Measurements from ENCODE around the gene TEPSIN.

Gene TEPSIN

DNA sequence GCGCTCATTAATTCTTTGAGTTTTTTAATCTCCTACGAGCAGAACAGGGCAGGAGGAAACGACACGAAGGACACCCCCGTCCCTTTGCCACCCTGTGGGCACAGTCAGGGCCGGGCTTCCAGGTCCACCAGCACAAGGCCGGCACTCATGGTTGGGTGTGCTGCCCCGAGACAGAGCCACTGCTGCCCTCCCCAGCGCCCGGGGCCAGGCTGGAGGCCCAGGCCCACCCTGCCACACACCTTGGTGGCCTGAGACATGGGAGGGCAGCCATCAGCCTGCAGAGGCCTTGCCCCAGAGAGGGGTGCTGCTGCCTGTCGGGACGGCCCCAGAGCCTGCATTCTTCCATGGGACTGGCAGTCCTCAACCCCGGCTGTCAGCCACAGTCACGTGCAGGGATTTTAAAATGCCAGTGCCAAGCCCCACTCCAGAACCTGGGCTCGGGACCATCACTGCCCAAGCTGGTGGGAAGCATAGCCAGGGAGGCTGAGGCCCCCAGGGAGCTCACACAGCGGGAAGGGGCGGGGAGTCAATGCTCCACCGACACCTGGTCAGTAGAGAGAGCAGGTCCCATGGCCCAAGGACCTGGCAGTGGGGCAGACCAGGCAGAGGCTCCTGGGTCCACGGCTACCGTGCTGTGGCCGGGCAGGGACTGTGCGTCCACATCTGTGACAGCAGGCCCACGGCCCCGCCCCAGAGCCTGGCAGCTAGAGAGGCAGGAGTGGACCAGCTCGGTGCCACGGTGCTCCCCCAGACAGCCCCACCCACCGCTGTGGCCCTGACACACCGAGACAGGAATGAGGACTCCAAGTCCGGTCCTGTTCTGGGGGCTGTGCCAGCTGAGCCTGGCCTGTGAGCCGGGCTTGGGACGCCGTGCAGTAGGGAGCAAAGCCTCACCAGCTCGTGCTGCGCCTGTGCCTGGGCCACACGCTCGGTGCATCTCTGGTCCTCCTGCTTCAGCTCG, 43.6 kb downstream of the TEPSIN start:
- no peaks in the 10 kb centered on the region for H3K27me3 ChIP-seq (ENCODE audit: control insufficient read depth, insufficient read depth, low read length)
- H3K9ac ChIP-seq (ENCODE audit: low read length): no peak overlapping the region
- no peaks in the 10 kb centered on the region for H3K36me3 ChIP-seq (ENCODE audit: control insufficient read depth, insufficient read depth, low read length)
- H3K4me1 ChIP-seq (ENCODE audit: control insufficient read depth, insufficient read depth, low read length): peaks cover 6% of the 10 kb centered on the region
- no peaks in the 10 kb centered on the region for H3K9me3 ChIP-seq (ENCODE audit: control insufficient read depth, low read length)
- H3K4me3 ChIP-seq (ENCODE audit: low read length): no peak overlapping the region

DNA sequence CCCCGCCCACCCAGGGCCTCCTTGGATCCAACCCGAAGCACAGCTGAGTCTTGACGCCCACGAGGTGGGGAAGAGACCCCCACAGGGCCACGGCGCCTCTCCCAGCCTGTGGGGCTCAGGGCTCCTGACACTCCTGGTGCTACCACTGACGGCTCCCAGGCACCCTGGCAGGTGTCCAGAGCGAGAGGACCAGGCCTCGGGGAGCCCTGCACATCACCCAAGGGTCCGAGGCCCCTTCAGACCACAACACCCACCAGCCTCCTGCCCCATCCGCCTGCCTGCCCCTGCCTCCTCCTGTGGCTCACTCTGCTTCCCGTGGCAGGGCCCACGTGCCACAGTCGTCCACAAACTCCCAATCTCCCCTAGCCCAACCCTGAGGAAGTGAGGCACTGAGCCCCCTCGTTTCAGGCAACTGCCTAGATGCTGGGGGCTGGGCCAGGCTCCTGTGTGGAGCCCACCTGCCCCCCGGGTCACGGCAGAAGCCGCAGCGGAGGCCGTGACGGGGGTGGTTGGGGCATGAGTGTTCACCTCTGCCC, 44.6 kb downstream of the TEPSIN start:
- no peak overlapping the region for H3K9ac ChIP-seq (ENCODE audit: low read length)
- no peaks in the 10 kb centered on the region for H3K9me3 ChIP-seq (ENCODE audit: control insufficient read depth, low read length)
- peaks cover 6% of the 10 kb centered on the region for H3K4me1 ChIP-seq (ENCODE audit: control insufficient read depth, insufficient read depth, low read length)
- H3K36me3 ChIP-seq (ENCODE audit: control insufficient read depth, insufficient read depth, low read length): no peaks in the 10 kb centered on the region
- H3K4me3 ChIP-seq (ENCODE audit: low read length): no peak overlapping the region
- no peaks in the 10 kb centered on the region for H3K27me3 ChIP-seq (ENCODE audit: control insufficient read depth, insufficient read depth, low read length)

DNA sequence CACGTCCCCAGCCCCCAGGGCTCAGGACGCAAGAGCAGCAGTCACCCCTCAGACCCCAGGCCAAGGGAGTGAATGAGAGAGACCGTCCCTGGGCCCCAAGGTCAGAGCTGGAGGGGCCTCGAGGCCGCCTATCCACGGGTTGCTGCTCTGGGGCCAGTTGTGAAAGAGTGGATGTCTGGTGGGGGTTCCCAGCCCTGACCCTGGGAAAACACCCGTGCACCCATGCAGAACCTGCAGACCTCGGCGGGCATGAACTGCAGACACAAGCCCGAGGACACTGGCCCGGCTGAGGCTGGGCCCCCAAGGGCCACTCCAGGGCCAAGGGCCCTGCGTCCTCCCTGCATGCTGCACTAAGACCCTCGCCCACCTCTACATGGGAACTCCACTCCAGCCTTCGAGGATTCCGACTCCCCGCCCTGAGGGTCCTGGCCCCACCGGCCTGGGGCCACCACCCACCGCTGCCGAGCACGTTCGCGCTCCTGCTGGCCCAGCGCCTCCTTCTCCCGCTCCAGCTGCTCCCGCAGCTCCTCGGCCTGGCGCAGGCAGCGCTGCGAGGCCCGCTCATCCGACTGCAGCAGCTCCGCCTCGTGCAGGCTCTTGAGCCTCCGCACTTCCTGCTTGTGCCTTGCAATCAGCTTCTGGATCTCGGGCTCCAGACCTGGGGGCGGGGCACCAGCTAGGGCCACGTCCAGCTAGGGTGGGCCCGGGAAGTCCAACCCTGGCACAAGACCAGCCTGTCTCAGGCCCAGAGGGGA, 45.2 kb downstream of the TEPSIN start:
- Histone ChIP-seq H3K36me3 (ENCODE audit: control insufficient read depth, insufficient read depth, low read length) (no peaks in the 10 kb centered on the region), H3K9me3 (ENCODE audit: control insufficient read depth, low read length) (no peaks in the 10 kb centered on the region), H3K27me3 (ENCODE audit: control insufficient read depth, insufficient read depth, low read length) (no peaks in the 10 kb centered on the region), H3K4me1 (ENCODE audit: control insufficient read depth, insufficient read depth, low read length) (peaks cover 6% of the 10 kb centered on the region), H3K4me3 (ENCODE audit: low read length) (no peak overlapping the region), H3K9ac (ENCODE audit: low read length) (no peak overlapping the region)

DNA sequence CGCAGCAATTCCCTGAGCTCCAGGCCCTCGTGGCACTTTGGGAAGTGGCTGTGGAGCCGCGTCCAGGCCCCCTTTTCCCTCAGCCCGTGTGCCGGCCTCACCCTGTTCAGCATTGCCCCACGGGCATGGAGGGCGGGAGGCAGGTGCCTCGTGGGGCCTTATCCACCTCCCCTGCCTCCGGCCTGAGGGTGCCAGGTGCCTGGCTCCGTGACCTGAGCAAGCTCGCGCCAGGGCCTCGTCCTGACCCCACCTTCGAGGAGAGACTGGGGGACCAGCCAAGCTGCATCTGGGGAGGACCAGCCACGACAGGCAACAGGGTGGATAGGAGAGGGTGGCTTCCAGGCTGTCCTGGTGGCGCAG, 45.8 kb downstream of the TEPSIN start:
- Histone ChIP-seq H3K27me3 (ENCODE audit: control insufficient read depth, insufficient read depth, low read length) (no peaks in the 10 kb centered on the region), H3K4me1 (ENCODE audit: control insufficient read depth, insufficient read depth, low read length) (peaks cover 6% of the 10 kb centered on the region), H3K9ac (ENCODE audit: low read length) (no peak overlapping the region), H3K36me3 (ENCODE audit: control insufficient read depth, insufficient read depth, low read length) (no peaks in the 10 kb centered on the region), H3K4me3 (ENCODE audit: low read length) (no peak overlapping the region), H3K9me3 (ENCODE audit: control insufficient read depth, low read length) (no peaks in the 10 kb centered on the region)

DNA sequence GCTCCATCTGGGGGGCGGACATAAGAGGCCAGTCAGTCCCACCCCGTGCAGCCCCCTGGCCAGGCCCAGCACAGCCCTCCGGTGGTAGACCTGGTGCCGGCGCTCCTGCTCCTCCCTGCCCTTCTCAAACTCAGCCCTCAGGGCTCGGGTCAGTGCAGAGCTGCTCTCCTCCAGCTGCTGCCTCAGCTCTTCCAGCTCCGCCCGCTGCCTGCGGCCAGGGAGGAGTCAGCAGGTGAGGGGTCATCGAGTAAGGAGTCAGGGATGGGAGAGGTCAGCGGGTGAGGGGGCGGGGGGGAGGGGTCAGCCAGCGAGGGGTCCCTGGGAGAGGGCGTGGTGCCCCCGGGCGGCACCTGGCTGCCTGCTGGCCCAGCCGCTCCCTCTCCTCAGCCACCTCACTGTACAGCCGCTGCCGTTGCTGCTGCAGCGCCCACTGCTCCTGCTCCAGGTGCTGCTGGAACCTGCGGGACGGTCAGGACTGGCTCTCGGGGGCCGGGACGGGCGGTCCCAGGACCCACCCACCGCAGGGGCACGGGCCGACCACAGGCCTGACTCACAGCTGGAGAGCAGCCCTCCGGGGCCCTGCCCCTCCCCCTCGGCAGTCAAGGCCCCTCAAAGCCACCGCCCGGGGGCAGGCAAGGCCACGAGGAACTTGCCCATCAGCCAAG, 46.3 kb downstream of the TEPSIN start:
- Histone ChIP-seq H3K27me3 (ENCODE audit: control insufficient read depth, insufficient read depth, low read length) (no peaks in the 10 kb centered on the region), H3K36me3 (ENCODE audit: control insufficient read depth, insufficient read depth, low read length) (no peaks in the 10 kb centered on the region)

DNA sequence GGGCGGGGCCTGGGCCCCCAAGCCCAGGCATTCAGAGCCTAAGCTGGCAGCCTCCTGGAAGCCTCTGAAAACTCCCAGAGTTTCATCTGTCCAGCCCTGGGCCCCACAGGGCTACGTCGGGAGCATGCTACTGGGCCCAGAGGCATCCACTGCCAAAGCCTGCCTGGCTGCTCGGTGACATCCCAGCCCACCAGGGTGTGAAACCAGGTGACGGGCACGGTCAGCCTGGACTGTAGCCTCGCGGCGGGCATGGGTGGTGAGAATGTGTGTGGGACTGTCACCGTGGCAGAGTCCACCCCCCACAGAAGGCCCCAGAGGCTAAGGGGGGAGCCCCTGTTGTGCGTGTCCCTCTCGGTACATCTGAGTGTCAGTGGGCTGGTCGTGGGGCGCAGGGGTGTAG, 47.2 kb downstream of the TEPSIN start:
- H3K36me3 ChIP-seq (ENCODE audit: control insufficient read depth, insufficient read depth, low read length): no peaks in the 10 kb centered on the region
- H3K27me3 ChIP-seq (ENCODE audit: control insufficient read depth, insufficient read depth, low read length): no peaks in the 10 kb centered on the region
- H3K4me1 ChIP-seq (ENCODE audit: control insufficient read depth, insufficient read depth, low read length): peaks cover 6% of the 10 kb centered on the region
- H3K9ac ChIP-seq (ENCODE audit: low read length): no peak overlapping the region
- H3K9me3 ChIP-seq (ENCODE audit: control insufficient read depth, low read length): no peaks in the 10 kb centered on the region
- no peak overlapping the region for H3K4me3 ChIP-seq (ENCODE audit: low read length)

More for the DNA sequence above, 46.3 kb downstream of the TEPSIN start:
- peaks cover 6% of the 10 kb centered on the region for H3K4me1 ChIP-seq (ENCODE audit: control insufficient read depth, insufficient read depth, low read length)
- no peak overlapping the region for H3K9ac ChIP-seq (ENCODE audit: low read length)
- H3K4me3 ChIP-seq (ENCODE audit: low read length): no peak overlapping the region
- no peaks in the 10 kb centered on the region for H3K9me3 ChIP-seq (ENCODE audit: control insufficient read depth, low read length)

DNA sequence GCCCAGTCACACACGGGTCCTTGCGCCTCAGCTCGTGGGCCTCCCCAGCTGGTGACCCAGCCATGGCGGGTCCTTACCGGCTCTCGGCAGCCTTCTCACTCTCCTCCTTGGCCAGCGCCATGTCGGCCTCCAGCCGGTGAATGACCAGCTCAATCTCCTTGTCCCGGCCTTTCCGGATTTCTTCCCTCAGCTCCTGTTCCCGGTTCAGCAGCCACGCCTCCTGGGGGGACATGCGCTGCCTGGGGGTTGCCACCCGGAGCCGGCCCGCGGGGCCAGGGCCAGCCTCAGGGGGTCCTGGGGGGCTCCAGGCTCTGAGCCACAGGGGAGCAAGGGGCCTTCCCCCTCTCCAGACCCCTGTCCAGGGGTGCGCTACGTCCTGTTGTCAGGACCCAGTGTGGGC, 47.7 kb downstream of the TEPSIN start:
- no peaks in the 10 kb centered on the region for H3K9me3 ChIP-seq (ENCODE audit: control insufficient read depth, low read length)
- peaks cover 6% of the 10 kb centered on the region for H3K4me1 ChIP-seq (ENCODE audit: control insufficient read depth, insufficient read depth, low read length)
- H3K27me3 ChIP-seq (ENCODE audit: control insufficient read depth, insufficient read depth, low read length): no peaks in the 10 kb centered on the region
- no peaks in the 10 kb centered on the region for H3K36me3 ChIP-seq (ENCODE audit: control insufficient read depth, insufficient read depth, low read length)
- no peak overlapping the region for H3K9ac ChIP-seq (ENCODE audit: low read length)
- H3K4me3 ChIP-seq (ENCODE audit: low read length): no peak overlapping the region

DNA sequence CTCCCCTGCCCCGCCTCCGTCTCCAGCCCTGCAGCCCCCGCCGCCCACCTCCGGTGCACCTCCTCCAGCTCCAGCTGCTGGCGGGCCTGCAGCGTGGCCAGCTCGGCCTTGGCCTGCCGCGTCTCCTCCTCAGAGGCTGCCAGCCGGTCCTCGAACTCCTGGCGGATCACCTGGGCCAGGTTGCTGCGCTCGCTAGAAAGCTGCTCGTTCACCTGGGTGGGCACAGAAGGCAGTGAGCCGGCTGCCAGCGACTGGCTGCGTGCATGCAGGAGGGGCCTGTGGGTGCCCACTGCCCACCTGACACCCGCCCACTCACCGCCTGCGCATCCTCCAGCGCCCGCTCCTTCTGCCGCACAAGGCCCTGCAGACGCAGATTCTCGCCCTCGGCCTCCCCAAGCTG, 48.3 kb downstream of the TEPSIN start:
- Histone ChIP-seq H3K27me3 (ENCODE audit: control insufficient read depth, insufficient read depth, low read length) (no peaks in the 10 kb centered on the region), H3K9me3 (ENCODE audit: control insufficient read depth, low read length) (no peaks in the 10 kb centered on the region), H3K9ac (ENCODE audit: low read length) (no peak overlapping the region), H3K36me3 (ENCODE audit: control insufficient read depth, insufficient read depth, low read length) (no peaks in the 10 kb centered on the region), H3K4me3 (ENCODE audit: low read length) (no peak overlapping the region), H3K4me1 (ENCODE audit: control insufficient read depth, insufficient read depth, low read length) (peaks cover 6% of the 10 kb centered on the region)

DNA sequence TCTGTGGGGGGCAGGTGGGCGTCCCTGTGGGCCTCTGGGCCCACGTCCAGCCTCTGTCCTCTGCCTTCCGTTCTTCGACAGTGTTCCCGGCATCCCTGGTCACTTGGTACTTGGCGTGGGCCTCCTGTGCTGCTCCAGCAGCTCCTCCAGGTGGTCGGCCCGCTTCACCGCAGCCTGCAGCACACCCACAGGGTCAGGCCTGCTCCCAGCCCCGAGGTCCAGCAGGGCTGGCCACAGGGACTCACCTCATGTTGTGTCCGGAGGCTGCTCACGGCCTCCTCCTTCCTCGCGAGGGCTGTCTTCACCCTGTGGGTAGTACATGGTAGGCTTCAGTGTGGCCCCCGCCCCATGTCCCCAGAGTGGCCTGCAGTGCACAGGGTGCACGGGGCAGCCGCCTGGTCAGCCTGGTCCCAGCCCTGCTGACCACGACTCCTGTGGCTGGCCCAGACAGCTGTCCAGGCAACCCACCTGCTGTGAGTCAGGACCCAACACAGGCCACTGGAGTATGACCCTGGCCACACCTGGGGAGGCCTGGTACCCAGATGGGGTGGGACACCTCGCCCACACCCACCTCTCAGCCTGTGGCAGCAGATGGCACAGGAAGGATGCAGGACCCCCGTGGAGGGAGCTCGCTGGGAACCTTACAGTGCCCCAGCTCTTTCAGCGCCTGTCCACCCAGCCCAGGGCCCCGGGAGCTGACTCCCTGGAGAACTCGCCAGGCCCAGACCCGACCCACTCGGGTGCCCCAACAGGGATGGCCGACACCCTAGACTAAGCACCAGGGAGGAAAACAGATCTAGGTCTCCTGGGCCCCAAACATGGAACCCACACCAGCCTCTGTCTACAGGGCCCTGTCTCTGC, 49.0 kb downstream of the TEPSIN start:
- Histone ChIP-seq H3K4me1 (ENCODE audit: control insufficient read depth, insufficient read depth, low read length) (peaks cover 6% of the 10 kb centered on the region), H3K36me3 (ENCODE audit: control insufficient read depth, insufficient read depth, low read length) (no peaks in the 10 kb centered on the region), H3K4me3 (ENCODE audit: low read length) (no peak overlapping the region), H3K9ac (ENCODE audit: low read length) (no peak overlapping the region), H3K27me3 (ENCODE audit: control insufficient read depth, insufficient read depth, low read length) (no peaks in the 10 kb centered on the region), H3K9me3 (ENCODE audit: control insufficient read depth, low read length) (no peaks in the 10 kb centered on the region)

DNA sequence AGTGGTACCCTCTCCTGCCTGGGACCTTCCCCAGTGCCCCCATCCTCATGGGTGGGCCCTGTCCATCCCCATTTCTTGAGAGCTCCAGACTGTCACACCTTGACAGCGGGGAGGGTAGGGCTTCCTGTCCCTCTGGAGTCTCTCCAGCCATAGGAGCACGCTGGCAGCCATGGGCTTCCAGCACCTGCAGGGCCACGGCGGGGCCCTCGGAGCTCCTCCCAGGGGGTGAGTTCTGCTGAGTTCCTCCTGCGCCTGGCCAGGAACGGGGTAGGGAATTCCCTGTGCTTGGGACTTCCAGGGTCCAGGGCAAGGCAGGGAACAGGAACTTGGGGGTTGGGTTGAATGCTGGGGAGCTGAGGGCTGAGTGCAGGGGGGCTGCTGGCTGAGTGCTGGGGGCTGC, 49.8 kb downstream of the TEPSIN start:
- no peaks in the 10 kb centered on the region for H3K27me3 ChIP-seq (ENCODE audit: control insufficient read depth, insufficient read depth, low read length)
- no peak overlapping the region for H3K4me3 ChIP-seq (ENCODE audit: low read length)
- no peaks in the 10 kb centered on the region for H3K9me3 ChIP-seq (ENCODE audit: control insufficient read depth, low read length)
- no peaks in the 10 kb centered on the region for H3K36me3 ChIP-seq (ENCODE audit: control insufficient read depth, insufficient read depth, low read length)
- no peak overlapping the region for H3K9ac ChIP-seq (ENCODE audit: low read length)
- H3K4me1 ChIP-seq (ENCODE audit: control insufficient read depth, insufficient read depth, low read length): peaks cover 6% of the 10 kb centered on the region

DNA sequence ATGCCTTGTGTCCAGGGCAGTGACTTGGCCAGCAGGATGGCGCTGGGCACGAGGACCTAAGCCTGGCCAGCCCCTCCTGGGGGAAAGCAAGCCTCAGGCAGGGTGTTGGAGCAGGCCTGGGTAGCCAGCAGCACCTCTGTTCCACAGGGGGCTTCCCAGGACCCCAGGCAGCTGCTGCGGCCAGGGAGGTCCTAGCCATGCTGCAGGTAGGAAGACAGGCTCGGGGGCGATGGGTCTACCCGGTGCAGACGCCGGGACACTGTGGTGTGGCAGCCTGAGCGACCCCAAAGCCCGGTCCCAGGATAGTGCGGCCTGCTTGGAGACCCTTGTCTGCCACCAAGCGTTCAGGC, 50.4 kb downstream of the TEPSIN start:
- Histone ChIP-seq H3K9me3 (ENCODE audit: control insufficient read depth, low read length) (no peaks in the 10 kb centered on the region), H3K36me3 (ENCODE audit: control insufficient read depth, insufficient read depth, low read length) (no peaks in the 10 kb centered on the region), H3K4me3 (ENCODE audit: low read length) (no peak overlapping the region), H3K27me3 (ENCODE audit: control insufficient read depth, insufficient read depth, low read length) (peaks cover under 1% of the 10 kb centered on the region), H3K9ac (ENCODE audit: low read length) (no peak overlapping the region), H3K4me1 (ENCODE audit: control insufficient read depth, insufficient read depth, low read length) (peaks cover 2% of the 10 kb centered on the region)
